GM23338 (cell line): Measurements from ENCODE around the gene ZNF592. TPM values are rescaled to one million over a fixed set of nuclear protein-coding genes. Genes with fewer than 3 reads are reported as not detected.

ENCODE experiments used
- CREB1 ChIP-seq: fragments of 250-450 bp; sonication (Bioruptor Pico); IDR thresholded peaks from 2 replicates; pipeline ENCODE4 v1.5.0; 2020; ENCODE audit warnings: low read depth, mild to moderate bottlenecking, moderate library complexity
- EZH2 ChIP-seq: fragments of 200-600 bp; sonication (generic); IDR thresholded peaks from one replicate; pipeline ENCODE4 v1.8.0; 2017; ENCODE audit warnings: antibody characterized with exemption, mild to moderate bottlenecking, low read depth; ENCODE audit not compliant: unreplicated experiment
- EZH2phosphoT487 ChIP-seq: fragments of 200-600 bp; sonication (generic); IDR thresholded peaks from one replicate; pipeline ENCODE4 v1.8.1; 2018; ENCODE audit warnings: antibody characterized with exemption; ENCODE audit not compliant: unreplicated experiment
- JUNB ChIP-seq: IDR thresholded peaks from one replicate; pipeline ENCODE4 v1.6.1; 2016; ENCODE audit warnings: antibody characterized with exemption; ENCODE audit not compliant: unreplicated experiment
- NANOG ChIP-seq: IDR thresholded peaks from 2 replicates; pipeline ENCODE4 v1.6.1; 2016; ENCODE audit warnings: antibody characterized with exemption, borderline replicate concordance
- POLR2AphosphoS5 ChIP-seq: IDR thresholded peaks from 2 replicates; pipeline ENCODE4 v1.6.1; 2016; ENCODE audit warnings: antibody characterized with exemption, low read depth
- STAT1 ChIP-seq: IDR thresholded peaks from one replicate; pipeline ENCODE4 v1.6.1; 2016; ENCODE audit warnings: antibody characterized with exemption; ENCODE audit not compliant: unreplicated experiment
- ZNF331 ChIP-seq: fragments of 250-450 bp; sonication (Bioruptor Pico); IDR thresholded peaks from 2 replicates; pipeline ENCODE4 v1.5.0; 2020; ENCODE audit warnings: low read depth, mild to moderate bottlenecking, moderate library complexity
- polyA plus RNA-seq: library from polyadenylated mRNA; unstranded; fragments of >200 nt; fragmentation: Nextera tagmentation; extraction: Ambion mirVana; gene quantifications from 2 replicates; pipeline ENCODE4 v1.2.1, GENCODE V29; 2016
- total RNA-seq: library from RNA; depleted of rRNA; stranded (reverse); fragments of >200 nt; shearing (Covaris generic); gene quantifications from 2 replicates; pipeline ENCODE4 v1.2.3, GENCODE V29; 2014
- TF ChIP-seq, protein P1 (sequence below): fragments of 250-450 bp; sonication (Bioruptor Pico); IDR thresholded peaks from 2 replicates; pipeline ENCODE4 v1.5.0; 2020; ENCODE audit warnings: mild to moderate bottlenecking, moderate library complexity
- TF ChIP-seq, protein P2 (sequence below), 2 experiments: fragments of 200-600 bp in 1 of 2; sonication (generic) in 1 of 2; conservative IDR thresholded peaks; 2 replicates each; pipeline versions ENCODE4 v1.5.1 to v1.6.1; 2016 to 2017; ENCODE audit warnings: antibody characterized with exemption in 2 of 2, low read depth in 2 of 2, mild to moderate bottlenecking in 2 of 2, moderate library complexity in 1 of 2
- TF ChIP-seq, protein P3 (sequence below): IDR thresholded peaks from 2 replicates; pipeline ENCODE4 v1.6.1; 2016; ENCODE audit warnings: antibody characterized with exemption

Gene ZNF592
- total and polyA plus RNA-seq, 2 experiments from 2014 or later, result 4.4 to 21.4 TPM

DNA sequence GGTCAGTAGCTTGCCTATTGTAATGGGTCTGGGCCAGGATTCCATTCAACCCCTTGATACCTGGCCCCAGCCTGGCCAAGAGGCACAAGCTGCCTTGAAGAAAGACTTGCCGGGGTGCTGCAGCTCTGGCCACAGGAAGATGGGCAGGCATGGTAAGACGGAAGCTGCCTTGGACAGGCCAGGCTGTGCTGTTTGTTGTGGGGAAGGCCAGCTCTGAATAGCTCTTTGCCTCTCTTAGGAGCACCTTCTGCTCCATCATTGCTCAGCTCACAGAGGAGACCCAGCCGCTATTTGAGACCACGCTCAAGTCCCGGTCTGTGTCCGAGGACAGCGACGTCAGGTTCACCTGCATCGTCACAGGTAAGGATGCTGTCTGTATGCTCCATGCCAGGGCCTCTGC is 78.9 kb downstream of the ZNF592 start (continued):
- TF ChIP-seq, protein P1, sequence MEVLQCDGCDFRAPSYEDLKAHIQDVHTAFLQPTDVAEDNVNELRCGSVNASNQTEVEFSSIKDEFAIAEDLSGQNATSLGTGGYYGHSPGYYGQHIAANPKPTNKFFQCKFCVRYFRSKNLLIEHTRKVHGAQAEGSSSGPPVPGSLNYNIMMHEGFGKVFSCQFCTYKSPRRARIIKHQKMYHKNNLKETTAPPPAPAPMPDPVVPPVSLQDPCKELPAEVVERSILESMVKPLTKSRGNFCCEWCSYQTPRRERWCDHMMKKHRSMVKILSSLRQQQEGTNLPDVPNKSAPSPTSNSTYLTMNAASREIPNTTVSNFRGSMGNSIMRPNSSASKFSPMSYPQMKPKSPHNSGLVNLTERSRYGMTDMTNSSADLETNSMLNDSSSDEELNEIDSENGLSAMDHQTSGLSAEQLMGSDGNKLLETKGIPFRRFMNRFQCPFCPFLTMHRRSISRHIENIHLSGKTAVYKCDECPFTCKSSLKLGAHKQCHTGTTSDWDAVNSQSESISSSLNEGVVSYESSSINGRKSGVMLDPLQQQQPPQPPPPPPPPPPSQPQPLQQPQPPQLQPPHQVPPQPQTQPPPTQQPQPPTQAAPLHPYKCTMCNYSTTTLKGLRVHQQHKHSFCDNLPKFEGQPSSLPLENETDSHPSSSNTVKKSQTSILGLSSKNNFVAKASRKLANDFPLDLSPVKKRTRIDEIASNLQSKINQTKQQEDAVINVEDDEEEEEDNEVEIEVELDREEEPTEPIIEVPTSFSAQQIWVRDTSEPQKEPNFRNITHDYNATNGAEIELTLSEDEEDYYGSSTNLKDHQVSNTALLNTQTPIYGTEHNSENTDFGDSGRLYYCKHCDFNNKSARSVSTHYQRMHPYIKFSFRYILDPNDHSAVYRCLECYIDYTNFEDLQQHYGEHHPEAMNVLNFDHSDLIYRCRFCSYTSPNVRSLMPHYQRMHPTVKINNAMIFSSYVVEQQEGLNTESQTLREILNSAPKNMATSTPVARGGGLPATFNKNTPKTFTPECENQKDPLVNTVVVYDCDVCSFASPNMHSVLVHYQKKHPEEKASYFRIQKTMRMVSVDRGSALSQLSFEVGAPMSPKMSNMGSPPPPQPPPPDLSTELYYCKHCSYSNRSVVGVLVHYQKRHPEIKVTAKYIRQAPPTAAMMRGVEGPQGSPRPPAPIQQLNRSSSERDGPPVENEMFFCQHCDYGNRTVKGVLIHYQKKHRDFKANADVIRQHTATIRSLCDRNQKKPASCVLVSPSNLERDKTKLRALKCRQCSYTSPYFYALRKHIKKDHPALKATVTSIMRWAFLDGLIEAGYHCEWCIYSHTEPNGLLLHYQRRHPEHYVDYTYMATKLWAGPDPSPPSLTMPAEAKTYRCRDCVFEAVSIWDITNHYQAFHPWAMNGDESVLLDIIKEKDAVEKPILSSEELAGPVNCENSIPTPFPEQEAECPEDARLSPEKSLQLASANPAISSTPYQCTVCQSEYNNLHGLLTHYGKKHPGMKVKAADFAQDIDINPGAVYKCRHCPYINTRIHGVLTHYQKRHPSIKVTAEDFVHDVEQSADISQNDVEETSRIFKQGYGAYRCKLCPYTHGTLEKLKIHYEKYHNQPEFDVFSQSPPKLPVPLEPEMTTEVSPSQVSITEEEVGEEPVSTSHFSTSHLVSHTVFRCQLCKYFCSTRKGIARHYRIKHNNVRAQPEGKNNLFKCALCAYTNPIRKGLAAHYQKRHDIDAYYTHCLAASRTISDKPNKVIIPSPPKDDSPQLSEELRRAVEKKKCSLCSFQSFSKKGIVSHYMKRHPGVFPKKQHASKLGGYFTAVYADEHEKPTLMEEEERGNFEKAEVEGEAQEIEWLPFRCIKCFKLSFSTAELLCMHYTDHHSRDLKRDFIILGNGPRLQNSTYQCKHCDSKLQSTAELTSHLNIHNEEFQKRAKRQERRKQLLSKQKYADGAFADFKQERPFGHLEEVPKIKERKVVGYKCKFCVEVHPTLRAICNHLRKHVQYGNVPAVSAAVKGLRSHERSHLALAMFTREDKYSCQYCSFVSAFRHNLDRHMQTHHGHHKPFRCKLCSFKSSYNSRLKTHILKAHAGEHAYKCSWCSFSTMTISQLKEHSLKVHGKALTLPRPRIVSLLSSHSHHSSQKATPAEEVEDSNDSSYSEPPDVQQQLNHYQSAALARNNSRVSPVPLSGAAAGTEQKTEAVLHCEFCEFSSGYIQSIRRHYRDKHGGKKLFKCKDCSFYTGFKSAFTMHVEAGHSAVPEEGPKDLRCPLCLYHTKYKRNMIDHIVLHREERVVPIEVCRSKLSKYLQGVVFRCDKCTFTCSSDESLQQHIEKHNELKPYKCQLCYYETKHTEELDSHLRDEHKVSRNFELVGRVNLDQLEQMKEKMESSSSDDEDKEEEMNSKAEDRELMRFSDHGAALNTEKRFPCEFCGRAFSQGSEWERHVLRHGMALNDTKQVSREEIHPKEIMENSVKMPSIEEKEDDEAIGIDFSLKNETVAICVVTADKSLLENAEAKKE, result no peak
- TF ChIP-seq ZNF331 (CRISPR knock-in tag) (no peak), NANOG (no peak), POLR2AphosphoS5 (no peak), STAT1 (no peak), EZH2phosphoT487 (no peak), JUNB (no peak), EZH2 (no peak), CREB1 (CRISPR knock-in tag) (no peak)
- TF ChIP-seq, protein P2, sequence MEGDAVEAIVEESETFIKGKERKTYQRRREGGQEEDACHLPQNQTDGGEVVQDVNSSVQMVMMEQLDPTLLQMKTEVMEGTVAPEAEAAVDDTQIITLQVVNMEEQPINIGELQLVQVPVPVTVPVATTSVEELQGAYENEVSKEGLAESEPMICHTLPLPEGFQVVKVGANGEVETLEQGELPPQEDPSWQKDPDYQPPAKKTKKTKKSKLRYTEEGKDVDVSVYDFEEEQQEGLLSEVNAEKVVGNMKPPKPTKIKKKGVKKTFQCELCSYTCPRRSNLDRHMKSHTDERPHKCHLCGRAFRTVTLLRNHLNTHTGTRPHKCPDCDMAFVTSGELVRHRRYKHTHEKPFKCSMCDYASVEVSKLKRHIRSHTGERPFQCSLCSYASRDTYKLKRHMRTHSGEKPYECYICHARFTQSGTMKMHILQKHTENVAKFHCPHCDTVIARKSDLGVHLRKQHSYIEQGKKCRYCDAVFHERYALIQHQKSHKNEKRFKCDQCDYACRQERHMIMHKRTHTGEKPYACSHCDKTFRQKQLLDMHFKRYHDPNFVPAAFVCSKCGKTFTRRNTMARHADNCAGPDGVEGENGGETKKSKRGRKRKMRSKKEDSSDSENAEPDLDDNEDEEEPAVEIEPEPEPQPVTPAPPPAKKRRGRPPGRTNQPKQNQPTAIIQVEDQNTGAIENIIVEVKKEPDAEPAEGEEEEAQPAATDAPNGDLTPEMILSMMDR (conservative IDR thresholded peaks at IDR 0.05; ENCODE audit: low read depth in 2 of 2), result no peak
- TF ChIP-seq, protein P3, sequence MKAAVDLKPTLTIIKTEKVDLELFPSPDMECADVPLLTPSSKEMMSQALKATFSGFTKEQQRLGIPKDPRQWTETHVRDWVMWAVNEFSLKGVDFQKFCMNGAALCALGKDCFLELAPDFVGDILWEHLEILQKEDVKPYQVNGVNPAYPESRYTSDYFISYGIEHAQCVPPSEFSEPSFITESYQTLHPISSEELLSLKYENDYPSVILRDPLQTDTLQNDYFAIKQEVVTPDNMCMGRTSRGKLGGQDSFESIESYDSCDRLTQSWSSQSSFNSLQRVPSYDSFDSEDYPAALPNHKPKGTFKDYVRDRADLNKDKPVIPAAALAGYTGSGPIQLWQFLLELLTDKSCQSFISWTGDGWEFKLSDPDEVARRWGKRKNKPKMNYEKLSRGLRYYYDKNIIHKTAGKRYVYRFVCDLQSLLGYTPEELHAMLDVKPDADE, result no peak
